ENCODE data around the gene CCAR1.
"Not testable (repeated sequence)": the region's sequence is repeated elsewhere in the genome, so short reads cannot be mapped to it uniquely, and the experiment has no call there.

CCAR1 gene

DNA sequence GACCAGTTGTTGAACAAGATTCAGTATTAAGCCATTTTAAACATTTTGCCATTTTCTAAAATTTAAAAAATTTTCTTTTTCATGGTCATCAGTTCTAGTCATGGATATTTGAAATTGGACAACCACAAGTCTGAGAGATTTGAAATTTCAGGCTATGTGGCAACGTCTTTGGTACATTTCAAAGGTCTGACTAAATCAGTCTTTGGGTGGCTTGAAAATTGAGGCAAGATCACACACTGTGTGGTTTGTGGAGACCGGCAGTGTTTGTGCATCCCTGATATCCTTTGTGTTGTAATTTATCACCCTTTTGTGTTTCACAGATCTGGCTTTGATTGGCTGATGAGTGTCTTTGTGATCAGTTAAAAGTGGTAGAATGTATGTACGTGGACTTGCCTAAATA lies 35.7 kb downstream of the CCAR1 start:
- CTCF ChIA-PET: no interaction called here
- no peak for TF ChIP-seq FOXK2 (IDR thresholded peaks at IDR 0.05)
- no peak for TF ChIP-seq SP1 (IDR thresholded peaks at IDR 0.05)
- TF ChIP-seq ELF4 (IDR thresholded peaks at IDR 0.05): no peak
- TF ChIP-seq LEF1 (IDR thresholded peaks at IDR 0.05; ENCODE audit: borderline replicate concordance): no peak
- POLR2A ChIA-PET: no interaction called here
- DNase-seq (ENCODE audit: extremely low spot score): no peak

DNA sequence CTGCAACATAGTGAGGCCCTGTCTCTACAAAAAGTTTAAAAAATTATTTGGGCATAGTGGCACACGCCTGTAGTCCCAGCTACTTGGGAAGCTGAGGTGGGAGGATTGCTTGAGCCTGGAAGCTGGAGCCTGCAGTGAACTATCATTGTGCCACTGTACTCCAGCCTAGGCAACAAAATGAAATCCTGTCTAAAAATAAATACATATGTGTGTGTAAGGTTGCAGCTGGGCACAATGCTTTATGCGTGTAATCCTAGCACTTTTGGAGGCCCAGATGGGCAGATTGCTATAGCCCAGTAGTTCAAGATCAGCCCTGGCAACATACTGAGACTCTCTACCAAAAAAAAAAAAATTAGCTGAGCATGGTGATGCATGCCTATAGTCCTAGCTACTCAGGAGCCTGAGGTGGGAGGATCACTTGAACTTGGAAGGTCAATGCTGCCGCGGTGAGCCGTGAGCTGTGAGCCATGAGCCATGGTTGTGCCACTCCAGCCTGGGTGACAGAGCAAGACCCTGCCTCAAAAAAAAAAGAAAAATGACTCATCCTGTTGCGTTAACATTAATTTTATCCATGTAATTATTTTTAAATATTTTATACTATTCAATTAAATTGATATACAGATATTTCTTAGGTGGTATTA lies 38.3 kb downstream of the CCAR1 start:
- DNase-seq (ENCODE audit: extremely low spot score): no peak
- ChIA-PET POLR2A (interaction anchor here (0.7 kb wide), 1 partner anchor 141 kb away, joined by 3 read pairs; the partner anchor contains the start of gene DDX50), CTCF (no interaction called here)
- TF ChIP-seq FOXA1 (IDR thresholded peaks at IDR 0.05) (no peak), ZNF384 (IDR thresholded peaks at IDR 0.05) (no peak), FOXK2 (IDR thresholded peaks at IDR 0.05) (no peak), ARNT (IDR thresholded peaks at IDR 0.05) (no peak), CTBP1 (IDR thresholded peaks at IDR 0.05; ENCODE audit: borderline replicate concordance) (no peak), TARDBP (IDR thresholded peaks at IDR 0.05) (no peak), LEF1 (IDR thresholded peaks at IDR 0.05; ENCODE audit: borderline replicate concordance) (no peak)

DNA sequence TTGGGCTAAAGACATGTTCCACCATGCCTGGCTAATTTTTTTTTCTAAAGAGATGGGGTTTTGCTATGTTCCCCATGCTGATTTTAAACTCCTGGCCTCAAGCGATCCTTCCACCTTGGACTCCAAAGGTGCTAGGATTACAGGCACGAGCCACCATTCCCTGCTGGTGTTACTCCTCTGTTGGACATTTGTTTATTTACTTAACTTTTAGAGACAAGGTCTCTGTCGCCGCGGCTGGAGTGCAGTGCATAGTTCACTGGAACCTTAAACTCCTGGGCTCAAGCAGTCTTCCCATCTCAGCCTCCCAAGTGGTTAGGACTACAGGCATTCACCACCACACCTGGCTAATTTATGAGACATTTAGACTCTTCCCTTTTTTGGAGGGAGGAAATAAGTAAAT lies 38.9 kb downstream of the CCAR1 start:
- ChIA-PET POLR2A (interaction anchor here (0.7 kb wide), 1 partner anchor 141 kb away, joined by 3 read pairs; the partner anchor contains the start of gene DDX50), CTCF (interaction anchor here (0.6 kb wide), 1 partner anchor 952 kb away, joined by 3 read pairs; no protein-coding TSS in a partner anchor)
- no peak for DNase-seq (ENCODE audit: extremely low spot score)
- no peak for TF ChIP-seq SUZ12 (IDR thresholded peaks at IDR 0.05)
- no peak for TF ChIP-seq TARDBP (IDR thresholded peaks at IDR 0.05)
- TF ChIP-seq, protein P1, sequence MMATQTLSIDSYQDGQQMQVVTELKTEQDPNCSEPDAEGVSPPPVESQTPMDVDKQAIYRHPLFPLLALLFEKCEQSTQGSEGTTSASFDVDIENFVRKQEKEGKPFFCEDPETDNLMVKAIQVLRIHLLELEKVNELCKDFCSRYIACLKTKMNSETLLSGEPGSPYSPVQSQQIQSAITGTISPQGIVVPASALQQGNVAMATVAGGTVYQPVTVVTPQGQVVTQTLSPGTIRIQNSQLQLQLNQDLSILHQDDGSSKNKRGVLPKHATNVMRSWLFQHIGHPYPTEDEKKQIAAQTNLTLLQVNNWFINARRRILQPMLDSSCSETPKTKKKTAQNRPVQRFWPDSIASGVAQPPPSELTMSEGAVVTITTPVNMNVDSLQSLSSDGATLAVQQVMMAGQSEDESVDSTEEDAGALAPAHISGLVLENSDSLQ (IDR thresholded peaks at IDR 0.05): no peak
- no peak for TF ChIP-seq NFRKB (IDR thresholded peaks at IDR 0.05)
- TF ChIP-seq CTBP1 (IDR thresholded peaks at IDR 0.05; ENCODE audit: borderline replicate concordance): no peak
- TF ChIP-seq FOXK2 (IDR thresholded peaks at IDR 0.05): no peak
- TF ChIP-seq BHLHE40 (IDR thresholded peaks at IDR 0.05; ENCODE audit: borderline replicate concordance): no peak
- no peak for TF ChIP-seq ARNT (IDR thresholded peaks at IDR 0.05)
- TF ChIP-seq L3MBTL2 (conservative IDR thresholded peaks at IDR 0.05): no peak
- no peak for TF ChIP-seq ZNF384 (IDR thresholded peaks at IDR 0.05)
- TF ChIP-seq ELF4 (IDR thresholded peaks at IDR 0.05): no peak
- no peak for TF ChIP-seq FOXM1 (IDR thresholded peaks at IDR 0.05; ENCODE audit: borderline replicate concordance)
- TF ChIP-seq LEF1 (IDR thresholded peaks at IDR 0.05; ENCODE audit: borderline replicate concordance): no peak
- TF ChIP-seq SP1 (IDR thresholded peaks at IDR 0.05): no peak
- no peak for TF ChIP-seq FOXA1 (IDR thresholded peaks at IDR 0.05)
- TF ChIP-seq HDGF (IDR thresholded peaks at IDR 0.05; ENCODE audit: borderline replicate concordance): no peak

DNA sequence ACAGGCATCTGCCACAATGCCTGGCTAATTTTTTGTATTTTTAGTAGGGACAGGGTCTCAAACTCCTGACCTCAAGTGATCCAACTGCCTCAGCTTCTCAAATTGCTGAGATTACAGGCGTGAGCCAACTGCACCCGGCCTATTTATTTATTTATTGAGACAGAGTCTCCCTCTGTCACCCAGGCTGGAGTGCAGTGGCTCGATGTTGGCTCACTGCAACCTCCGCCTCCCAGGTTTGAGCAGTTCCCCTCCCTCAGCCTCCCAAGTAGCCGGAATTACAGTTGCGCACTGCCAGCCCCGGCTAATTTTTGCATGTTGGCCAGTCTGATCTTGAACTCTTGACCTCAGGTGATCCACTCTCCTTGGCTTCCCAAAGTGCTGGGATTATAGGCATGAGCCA lies 46.4 kb downstream of the CCAR1 start:
- POLR2A ChIA-PET; CTCF ChIA-PET; DNase-seq (ENCODE audit: extremely low spot score): not testable (repeated sequence)

GRCh38 chr10:68781613-68782574 lies 60.9 kb downstream of the CCAR1 start:
- POLR2A ChIA-PET: no interaction called here
- TF ChIP-seq ZNF384 (IDR thresholded peaks at IDR 0.05) (no peak), FOXA1 (IDR thresholded peaks at IDR 0.05) (no peak), ARNT (IDR thresholded peaks at IDR 0.05) (no peak), SUZ12 (IDR thresholded peaks at IDR 0.05) (no peak), BHLHE40 (IDR thresholded peaks at IDR 0.05; ENCODE audit: borderline replicate concordance) (no peak), FOXM1 (IDR thresholded peaks at IDR 0.05; ENCODE audit: borderline replicate concordance) (no peak), FOXK2 (IDR thresholded peaks at IDR 0.05) (no peak), LEF1 (IDR thresholded peaks at IDR 0.05; ENCODE audit: borderline replicate concordance) (no peak)
- TF ChIP-seq, protein P1 (IDR thresholded peaks at IDR 0.05): no peak
- CTCF ChIA-PET: interaction anchor here (0.7 kb wide), 1 partner anchor 95 kb away, joined by 4 read pairs; no protein-coding TSS in a partner anchor

GRCh38 chr10:68784476-68784875 lies 63.4 kb downstream of the CCAR1 start:
- ChIA-PET CTCF (no interaction called here), POLR2A (no interaction called here)
- DNase-seq (ENCODE audit: extremely low spot score): no peak
- TF ChIP-seq ZNF384 (IDR thresholded peaks at IDR 0.05): no peak
- no peak for TF ChIP-seq CTBP1 (IDR thresholded peaks at IDR 0.05; ENCODE audit: borderline replicate concordance)
- TF ChIP-seq TARDBP (IDR thresholded peaks at IDR 0.05): no peak
- TF ChIP-seq, protein P1 (IDR thresholded peaks at IDR 0.05): no peak
- no peak for TF ChIP-seq ARNT (IDR thresholded peaks at IDR 0.05)
- no peak for TF ChIP-seq SUZ12 (IDR thresholded peaks at IDR 0.05)
- no peak for TF ChIP-seq ELF4 (IDR thresholded peaks at IDR 0.05)
- TF ChIP-seq FOXK2 (IDR thresholded peaks at IDR 0.05): no peak
- no peak for TF ChIP-seq LEF1 (IDR thresholded peaks at IDR 0.05; ENCODE audit: borderline replicate concordance)
- TF ChIP-seq L3MBTL2 (conservative IDR thresholded peaks at IDR 0.05): no peak
- TF ChIP-seq BHLHE40 (IDR thresholded peaks at IDR 0.05; ENCODE audit: borderline replicate concordance): no peak
- TF ChIP-seq SP1 (IDR thresholded peaks at IDR 0.05): no peak
- TF ChIP-seq HDGF (IDR thresholded peaks at IDR 0.05; ENCODE audit: borderline replicate concordance): no peak
- no peak for TF ChIP-seq FOXA1 (IDR thresholded peaks at IDR 0.05)
- TF ChIP-seq FOXM1 (IDR thresholded peaks at IDR 0.05; ENCODE audit: borderline replicate concordance): no peak
- no peak for TF ChIP-seq NFRKB (IDR thresholded peaks at IDR 0.05)

More at GRCh38 chr10:68781613-68782574, 60.9 kb downstream of the CCAR1 start:
- DNase-seq (ENCODE audit: extremely low spot score): no peak

Measured in HEK293T (cell line).